HepG2 (cell line): ENCODE data around the gene SLC38A2. TPM values are rescaled to one million over a fixed set of nuclear protein-coding genes. Genes with fewer than 3 reads are reported as not detected.
A peak's percentile ranks its signal among the peaks of the same experiment; 100 is the strongest.

ENCODE experiments used
- ARNT2 ChIP-seq: sonication (generic); formaldehyde crosslinking; IDR thresholded peaks from 2 replicates; pipeline ENCODE4 v1.8.0; 2022; ENCODE audit warnings: mild to moderate bottlenecking, low read depth, missing genetic modification reagents, moderate library complexity
- ASH2L ChIP-seq: fragments of 300-600, 200-600 bp; sonication (generic); IDR thresholded peaks from 2 replicates; pipeline ENCODE4 v1.7.0; 2017; ENCODE audit warnings: low read depth, mild to moderate bottlenecking, moderate library complexity, mixed read lengths, low read length; ENCODE audit not compliant: insufficient read length
- BORCS8-MEF2B ChIP-seq: sonication (generic); formaldehyde crosslinking; IDR thresholded peaks from 2 replicates; pipeline ENCODE4 v1.8.0; 2022; ENCODE audit warnings: mild to moderate bottlenecking, missing genetic modification reagents
- BRD4 ChIP-seq: sonication (generic); formaldehyde crosslinking; IDR thresholded peaks from 2 replicates; pipeline ENCODE4 v1.4.0; 2020; ENCODE audit warnings: missing genetic modification reagents
- CBFB ChIP-seq: sonication (generic); formaldehyde crosslinking; IDR thresholded peaks from 2 replicates; pipeline ENCODE4 v1.4.0; 2020; ENCODE audit warnings: missing genetic modification reagents
- EP300 ChIP-seq, 3 experiments: sonication (generic) in 1 of 3; formaldehyde crosslinking in 1 of 3; IDR thresholded peaks; 2 replicates each; pipeline versions ENCODE4 v1.5.1 to v1.6.1; 2011 to 2020; ENCODE audit warnings: low read depth in 2 of 3, low read length in 2 of 3, borderline replicate concordance in 1 of 3, improper control_type of control experiment in 1 of 3, mild to moderate bottlenecking in 1 of 3, missing genetic modification reagents in 1 of 3, moderate library complexity in 1 of 3
- FOXK2 ChIP-seq: fragments of 450-650 bp; IDR thresholded peaks from 2 replicates; pipeline ENCODE4 v1.6.1; 2016
- NCOR1 ChIP-seq: fragments of 200-600 bp; sonication (generic); IDR thresholded peaks from 2 replicates; pipeline ENCODE4 v1.7.0; 2017; ENCODE audit warnings: antibody characterized with exemption, low read length, borderline replicate concordance
- PAWR ChIP-seq: sonication (generic); formaldehyde crosslinking; IDR thresholded peaks from 2 replicates; pipeline ENCODE4 v1.4.0; 2020; ENCODE audit warnings: missing genetic modification reagents, mild to moderate bottlenecking, borderline replicate concordance
- PCBP2 ChIP-seq: fragments of 200-400 bp; formaldehyde crosslinking; optimal IDR thresholded peaks from 2 replicates; pipeline ENCODE3; 2018; ENCODE audit warnings: low read length, low read depth; ENCODE audit not compliant: poor library complexity, severe bottlenecking
- SETDB1 ChIP-seq: sonication (generic); formaldehyde crosslinking; IDR thresholded peaks from 2 replicates; pipeline ENCODE4 v1.5.1; 2020; ENCODE audit warnings: missing genetic modification reagents, mild to moderate bottlenecking, borderline replicate concordance
- SIN3A ChIP-seq: IDR thresholded peaks from 2 replicates; pipeline ENCODE4 v1.6.1; 2011; ENCODE audit warnings: low read depth, mild to moderate bottlenecking, control low read depth, low read length, borderline replicate concordance
- XRCC5 ChIP-seq: fragments of 200-400 bp; formaldehyde crosslinking; optimal IDR thresholded peaks from 2 replicates; pipeline ENCODE3; 2017; ENCODE audit warnings: mild to moderate bottlenecking, low read length
- ZBTB38 ChIP-seq: sonication (generic); formaldehyde crosslinking; IDR thresholded peaks from 2 replicates; pipeline ENCODE4 v1.5.1; 2020; ENCODE audit warnings: mild to moderate bottlenecking, missing genetic modification reagents
- ZC3H13 ChIP-seq: sonication (generic); formaldehyde crosslinking; IDR thresholded peaks from 2 replicates; pipeline ENCODE4 v1.8.1; 2023; ENCODE audit warnings: mild to moderate bottlenecking, missing genetic modification reagents, moderate library complexity
- ZMYM3 ChIP-seq: sonication (generic); formaldehyde crosslinking; IDR thresholded peaks from 2 replicates; pipeline ENCODE4 v1.5.1; 2020; ENCODE audit warnings: mild to moderate bottlenecking, missing genetic modification reagents
- ZNF562 ChIP-seq: sonication (generic); formaldehyde crosslinking; IDR thresholded peaks from 2 replicates; pipeline ENCODE4 v1.8.0; 2022; ENCODE audit warnings: missing genetic modification reagents, borderline replicate concordance
- ZSCAN29 ChIP-seq: sonication (generic); formaldehyde crosslinking; conservative IDR thresholded peaks from 2 replicates; pipeline ENCODE4 v1.4.0; 2020; ENCODE audit warnings: mild to moderate bottlenecking, missing genetic modification reagents
- polyA plus RNA-seq, 8 experiments: library from polyadenylated mRNA; depleted of rRNA in 3 of 8; stranded (reverse) in 7 of 8; unstranded in 1 of 8; fragments of >200 nt; fragmentation: Illumina TruSeq in 4 of 8; extraction: Trizol in 4 of 8; gene quantifications; 2 replicates each; pipeline versions ENCODE4 v1.2.1 to v1.2.3, GENCODE V29; 2011 to 2016; ENCODE audit warnings: low read depth in 4 of 8, missing spikeins in 1 of 8, mixed read lengths in 1 of 8; ENCODE audit not compliant: insufficient read depth in 1 of 8
- total RNA-seq, 5 experiments: library from RNA; depleted of rRNA; stranded (reverse); fragments of >200 nt; fragmentation: Illumina TruSeq; extraction: Trizol; gene quantifications; 2 replicates each; pipeline ENCODE4 v1.2.3, GENCODE V29; 2016; ENCODE audit warnings: low read depth in 1 of 5
- TF ChIP-seq, protein P1 (sequence below), 2 experiments: sonication (generic) in 1 of 2; formaldehyde crosslinking in 1 of 2; IDR thresholded peaks; 2 replicates each; pipeline versions ENCODE4 v1.6.1 to v1.9.0; 2014 to 2022; ENCODE audit warnings: antibody characterized with exemption in 1 of 2, borderline replicate concordance in 1 of 2, inconsistent platforms in 1 of 2, low read depth in 1 of 2, missing genetic modification reagents in 1 of 2
- TF ChIP-seq, protein P2 (sequence below): sonication (generic); formaldehyde crosslinking; conservative IDR thresholded peaks from 2 replicates; pipeline ENCODE4 v1.4.0; 2020; ENCODE audit warnings: missing genetic modification reagents
- TF ChIP-seq, protein P3 (sequence below): sonication (generic); formaldehyde crosslinking; IDR thresholded peaks from 2 replicates; pipeline ENCODE4 v1.5.0; 2020; ENCODE audit warnings: mild to moderate bottlenecking, missing genetic modification reagents

SLC38A2 gene
- total and polyA plus RNA-seq, 2 of the 13 experiments (the other 11 are each of a cell fraction or from before 2014, with no cell fraction given), result 368 to 880 TPM

DNA sequence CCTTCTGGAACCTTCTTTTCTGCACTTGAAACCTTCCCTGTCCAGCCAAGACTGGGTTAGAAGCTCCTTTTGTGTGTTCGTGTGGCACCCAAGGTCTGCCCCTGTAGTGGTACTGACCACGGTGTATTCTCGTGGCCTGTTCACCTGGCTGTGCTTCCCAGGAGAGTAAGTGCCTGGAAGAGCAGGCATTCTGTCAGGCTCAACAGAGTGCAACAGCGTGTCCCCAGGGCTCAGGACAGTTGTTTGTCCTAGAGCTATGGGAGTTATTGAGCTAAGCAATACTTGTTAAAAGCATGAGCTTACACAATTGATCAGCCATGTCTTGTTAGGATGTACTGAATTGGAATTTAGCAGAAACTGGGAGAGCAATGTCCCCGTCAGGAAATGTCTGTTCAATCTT lies 12.9 kb upstream of the SLC38A2 start (continued):
- TF ChIP-seq, protein P1, sequence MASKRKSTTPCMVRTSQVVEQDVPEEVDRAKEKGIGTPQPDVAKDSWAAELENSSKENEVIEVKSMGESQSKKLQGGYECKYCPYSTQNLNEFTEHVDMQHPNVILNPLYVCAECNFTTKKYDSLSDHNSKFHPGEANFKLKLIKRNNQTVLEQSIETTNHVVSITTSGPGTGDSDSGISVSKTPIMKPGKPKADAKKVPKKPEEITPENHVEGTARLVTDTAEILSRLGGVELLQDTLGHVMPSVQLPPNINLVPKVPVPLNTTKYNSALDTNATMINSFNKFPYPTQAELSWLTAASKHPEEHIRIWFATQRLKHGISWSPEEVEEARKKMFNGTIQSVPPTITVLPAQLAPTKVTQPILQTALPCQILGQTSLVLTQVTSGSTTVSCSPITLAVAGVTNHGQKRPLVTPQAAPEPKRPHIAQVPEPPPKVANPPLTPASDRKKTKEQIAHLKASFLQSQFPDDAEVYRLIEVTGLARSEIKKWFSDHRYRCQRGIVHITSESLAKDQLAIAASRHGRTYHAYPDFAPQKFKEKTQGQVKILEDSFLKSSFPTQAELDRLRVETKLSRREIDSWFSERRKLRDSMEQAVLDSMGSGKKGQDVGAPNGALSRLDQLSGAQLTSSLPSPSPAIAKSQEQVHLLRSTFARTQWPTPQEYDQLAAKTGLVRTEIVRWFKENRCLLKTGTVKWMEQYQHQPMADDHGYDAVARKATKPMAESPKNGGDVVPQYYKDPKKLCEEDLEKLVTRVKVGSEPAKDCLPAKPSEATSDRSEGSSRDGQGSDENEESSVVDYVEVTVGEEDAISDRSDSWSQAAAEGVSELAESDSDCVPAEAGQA (IDR thresholded peaks at IDR 0.05; ENCODE audit: low read depth), result no peak
- TF ChIP-seq, protein P1 (CRISPR knock-in tag; IDR thresholded peaks at IDR 0.05; ENCODE audit: borderline replicate concordance), result no peak
- TF ChIP-seq, protein P2, sequence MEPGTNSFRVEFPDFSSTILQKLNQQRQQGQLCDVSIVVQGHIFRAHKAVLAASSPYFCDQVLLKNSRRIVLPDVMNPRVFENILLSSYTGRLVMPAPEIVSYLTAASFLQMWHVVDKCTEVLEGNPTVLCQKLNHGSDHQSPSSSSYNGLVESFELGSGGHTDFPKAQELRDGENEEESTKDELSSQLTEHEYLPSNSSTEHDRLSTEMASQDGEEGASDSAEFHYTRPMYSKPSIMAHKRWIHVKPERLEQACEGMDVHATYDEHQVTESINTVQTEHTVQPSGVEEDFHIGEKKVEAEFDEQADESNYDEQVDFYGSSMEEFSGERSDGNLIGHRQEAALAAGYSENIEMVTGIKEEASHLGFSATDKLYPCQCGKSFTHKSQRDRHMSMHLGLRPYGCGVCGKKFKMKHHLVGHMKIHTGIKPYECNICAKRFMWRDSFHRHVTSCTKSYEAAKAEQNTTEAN (CRISPR knock-in tag), result no peak
- TF ChIP-seq BRD4 (CRISPR knock-in tag) (no peak), SIN3A (no peak), BORCS8-MEF2B (no peak), FOXK2 (no peak), CBFB (no peak), EP300 (IDR thresholded peaks at IDR 0.05; ENCODE audit: low read depth in 2 of 2, low read length in 2 of 2) (peak in 1 of 2 experiments; percentile 12; a peak in 1 of 4 replicates), EP300 (CRISPR knock-in tag; IDR thresholded peaks at IDR 0.05; ENCODE audit: borderline replicate concordance) (peak; percentile 20; the same call in 1 of the 2 replicates), ZC3H13 (CRISPR knock-in tag) (0 out of 2 replicates have a peak, but pooled peaks have one; percentile 36), ZSCAN29 (no peak), ZMYM3 (CRISPR knock-in tag) (peak; percentile 27; the same call in 1 of the 2 replicates), SETDB1 (no peak), PAWR (CRISPR knock-in tag) (no peak), NCOR1 (no peak), ASH2L (no peak), ARNT2 (no peak), ZBTB38 (peak; percentile 86; the same call in 1 of the 2 replicates), ZNF562 (no peak), XRCC5 (no peak), PCBP2 (no peak)
- TF ChIP-seq, protein P3, sequence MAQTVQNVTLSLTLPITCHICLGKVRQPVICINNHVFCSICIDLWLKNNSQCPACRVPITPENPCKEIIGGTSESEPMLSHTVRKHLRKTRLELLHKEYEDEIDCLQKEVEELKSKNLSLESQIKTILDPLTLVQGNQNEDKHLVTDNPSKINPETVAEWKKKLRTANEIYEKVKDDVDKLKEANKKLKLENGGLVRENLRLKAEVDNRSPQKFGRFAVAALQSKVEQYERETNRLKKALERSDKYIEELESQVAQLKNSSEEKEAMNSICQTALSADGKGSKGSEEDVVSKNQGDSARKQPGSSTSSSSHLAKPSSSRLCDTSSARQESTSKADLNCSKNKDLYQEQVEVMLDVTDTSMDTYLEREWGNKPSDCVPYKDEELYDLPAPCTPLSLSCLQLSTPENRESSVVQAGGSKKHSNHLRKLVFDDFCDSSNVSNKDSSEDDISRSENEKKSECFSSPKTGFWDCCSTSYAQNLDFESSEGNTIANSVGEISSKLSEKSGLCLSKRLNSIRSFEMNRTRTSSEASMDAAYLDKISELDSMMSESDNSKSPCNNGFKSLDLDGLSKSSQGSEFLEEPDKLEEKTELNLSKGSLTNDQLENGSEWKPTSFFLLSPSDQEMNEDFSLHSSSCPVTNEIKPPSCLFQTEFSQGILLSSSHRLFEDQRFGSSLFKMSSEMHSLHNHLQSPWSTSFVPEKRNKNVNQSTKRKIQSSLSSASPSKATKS (CRISPR knock-in tag), result 0 out of 2 replicates have a peak, but pooled peaks have one; percentile 55
